MCF 10A (cell line): ENCODE data around the gene STT3B. TPM values are rescaled to one million over a fixed set of nuclear protein-coding genes. Genes with fewer than 3 reads are reported as not detected.

ENCODE experiments used
- BruUV-seq: library from RNA; stranded (reverse); fragments of 400-500 nt; replicated peaks from 2 replicates; lab custom pipeline; 2021; lab: Mats Ljungman, UMichigan
- CTCF ChIA-PET: fragments of 300-600 bp; sonication (Branson Sonifier 250); formaldehyde crosslinking; extraction: SDS; loops from one replicate; lab custom pipeline; 2021; ENCODE audit warnings: antibody characterized with exemption, inconsistent platforms; lab: Yijun Ruan, JAX
- POLR2A ChIA-PET: fragments of 300-600, 350-650 bp; sonication (Branson Sonifier 250); formaldehyde crosslinking; extraction: SDS; loops from one replicate; lab custom pipeline; 2020; ENCODE audit warnings: antibody characterized with exemption, inconsistent platforms; lab: Yijun Ruan, JAX
- DNase-seq: peaks from one replicate; pipeline ENCODE4 v3.0.0-alpha.2; 2018; ENCODE audit not compliant: unreplicated experiment
- H3K27ac Mint-ChIP-seq: one replicate; pipeline ENCODE4 v1.8.0; 2022; ENCODE audit warnings: mild to moderate bottlenecking, low read depth, mixed read lengths; ENCODE audit not compliant: unreplicated experiment
- H3K27me3 Mint-ChIP-seq: one replicate; pipeline ENCODE4 v1.8.0; 2022; ENCODE audit warnings: mixed read lengths; ENCODE audit not compliant: insufficient read depth, unreplicated experiment
- H3K36me3 Mint-ChIP-seq: one replicate; pipeline ENCODE4 v1.8.0; 2022; ENCODE audit warnings: mild to moderate bottlenecking, moderate library complexity, mixed read lengths; ENCODE audit not compliant: insufficient read depth, unreplicated experiment
- H3K4me1 Mint-ChIP-seq: one replicate; pipeline ENCODE4 v1.8.0; 2022; ENCODE audit warnings: mixed read lengths; ENCODE audit not compliant: insufficient read depth, unreplicated experiment
- H3K4me3 Mint-ChIP-seq: one replicate; pipeline ENCODE4 v1.8.0; 2022; ENCODE audit warnings: mild to moderate bottlenecking, moderate library complexity, mixed read lengths; ENCODE audit not compliant: unreplicated experiment
- H3K9me3 Mint-ChIP-seq: one replicate; pipeline ENCODE4 v1.8.0; 2022; ENCODE audit warnings: mixed read lengths; ENCODE audit not compliant: unreplicated experiment
- intact Hi-C: fragments of 100-400 bp; cut with micrococcal nuclease; formaldehyde crosslinking; loops from 2 replicates; pipeline ENCODE4 v1.14.1; 2022
- total RNA-seq: library from RNA; stranded (reverse); gene quantifications from 2 replicates; pipeline ENCODE4 v1.2.3, GENCODE V29; 2022
- TF ChIP-seq, protein P1 (sequence below): fragments of 200-600 bp; IDR thresholded peaks from one replicate; pipeline ENCODE4 v1.8.0; 2022; ENCODE audit warnings: antibody characterized with exemption, mild to moderate bottlenecking; ENCODE audit not compliant: unreplicated experiment

STT3B gene
- total RNA-seq, 1 experiment from 2014 or later, result 118 TPM

DNA sequence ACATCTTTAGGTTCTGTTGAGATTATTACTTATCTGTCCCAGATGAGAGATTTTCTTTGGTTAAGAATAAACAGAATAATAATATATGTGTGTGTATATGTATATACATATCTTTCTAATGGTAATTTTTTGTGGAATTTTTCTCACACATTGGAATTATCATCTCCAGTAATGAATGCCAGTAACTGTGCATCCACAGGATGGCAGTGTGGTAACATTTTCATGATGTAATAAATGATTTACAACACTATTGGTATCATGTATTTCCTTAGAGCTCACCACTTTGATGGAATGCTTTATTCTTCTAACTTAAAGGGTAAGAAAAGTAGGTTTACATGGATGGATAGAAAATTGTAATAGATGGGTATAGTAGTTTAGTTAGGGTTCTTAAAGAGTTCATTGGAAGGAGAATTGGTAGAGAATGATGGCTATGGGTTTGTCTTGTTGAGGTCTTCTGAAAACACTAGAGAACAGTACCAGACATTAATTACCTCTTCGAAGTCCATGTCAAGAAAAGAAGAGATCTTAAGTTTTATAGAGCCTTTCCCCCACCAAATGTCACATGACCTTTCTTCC, 78.1 kb downstream of the STT3B start:
- TF ChIP-seq, protein P1, sequence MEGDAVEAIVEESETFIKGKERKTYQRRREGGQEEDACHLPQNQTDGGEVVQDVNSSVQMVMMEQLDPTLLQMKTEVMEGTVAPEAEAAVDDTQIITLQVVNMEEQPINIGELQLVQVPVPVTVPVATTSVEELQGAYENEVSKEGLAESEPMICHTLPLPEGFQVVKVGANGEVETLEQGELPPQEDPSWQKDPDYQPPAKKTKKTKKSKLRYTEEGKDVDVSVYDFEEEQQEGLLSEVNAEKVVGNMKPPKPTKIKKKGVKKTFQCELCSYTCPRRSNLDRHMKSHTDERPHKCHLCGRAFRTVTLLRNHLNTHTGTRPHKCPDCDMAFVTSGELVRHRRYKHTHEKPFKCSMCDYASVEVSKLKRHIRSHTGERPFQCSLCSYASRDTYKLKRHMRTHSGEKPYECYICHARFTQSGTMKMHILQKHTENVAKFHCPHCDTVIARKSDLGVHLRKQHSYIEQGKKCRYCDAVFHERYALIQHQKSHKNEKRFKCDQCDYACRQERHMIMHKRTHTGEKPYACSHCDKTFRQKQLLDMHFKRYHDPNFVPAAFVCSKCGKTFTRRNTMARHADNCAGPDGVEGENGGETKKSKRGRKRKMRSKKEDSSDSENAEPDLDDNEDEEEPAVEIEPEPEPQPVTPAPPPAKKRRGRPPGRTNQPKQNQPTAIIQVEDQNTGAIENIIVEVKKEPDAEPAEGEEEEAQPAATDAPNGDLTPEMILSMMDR, result peak; percentile 50
- BruUV-seq, result no TSS peak
- POLR2A ChIA-PET, result interaction anchor here (0.6 to 1.1 kb wide), 3 partner anchors 23 to 1010 kb away, joined by 3 read pairs; partner anchors contain the start of gene STT3B
- intact Hi-C loops, result loop anchor here (1.0 kb wide), 1 partner anchor 534 kb away; no protein-coding TSS in a partner anchor
- H3K27ac Mint-ChIP-seq, result no peak overlapping the region
- CTCF ChIA-PET, result interaction anchor here (0.7 to 1.0 kb wide), 5 partner anchors 93 to 534 kb away, joined by 3 to 5 read pairs (median 3); no protein-coding TSS in a partner anchor
- no peaks in the 10 kb centered on the region for H3K27me3 Mint-ChIP-seq
- H3K9me3 Mint-ChIP-seq, result peaks cover 3% of the 10 kb centered on the region
- H3K4me1 Mint-ChIP-seq, result peaks cover 25% of the 10 kb centered on the region
- DNase-seq, result peak; percentile 56
- H3K36me3 Mint-ChIP-seq, result peaks cover 16% of the 10 kb centered on the region
- H3K4me3 Mint-ChIP-seq, result no peak overlapping the region

DNA sequence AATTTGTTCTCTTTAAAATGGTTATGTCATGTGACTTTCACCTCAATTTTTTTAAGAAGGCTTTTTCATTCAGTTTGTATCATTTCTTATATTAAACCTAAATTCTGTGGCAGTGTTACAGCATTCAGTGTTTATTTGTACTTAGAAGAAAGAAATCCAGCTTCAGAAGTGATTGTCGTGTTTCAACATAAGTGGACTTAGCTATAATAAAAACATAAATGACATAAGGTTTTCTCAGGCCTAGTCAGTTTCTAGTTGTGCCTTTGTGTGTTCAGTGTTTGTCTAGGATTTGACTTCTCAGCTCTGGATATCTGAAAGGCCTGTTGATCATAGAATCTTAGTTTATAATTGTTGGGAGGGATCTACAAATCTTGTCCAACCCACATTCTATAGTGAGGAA, 80.5 kb downstream of the STT3B start:
- TF ChIP-seq, protein P1, result no peak
- Mint-ChIP-seq H3K4me3 (no peak overlapping the region), H3K9me3 (no peaks in the 10 kb centered on the region), H3K36me3 (peaks cover under 1% of the 10 kb centered on the region), H3K27me3 (no peaks in the 10 kb centered on the region), H3K4me1 (peaks cover 19% of the 10 kb centered on the region), H3K27ac (no peak overlapping the region)
- ChIA-PET POLR2A (interaction anchor here (0.7 to 1.0 kb wide), 2 partner anchors 9 to 80 kb away, joined by 3 to 5 read pairs; partner anchors contain the start of gene STT3B), CTCF (interaction anchor here (0.6 to 1.3 kb wide), 4 partner anchors 62 to 627 kb away, joined by 3 to 4 read pairs (median 4); no protein-coding TSS in a partner anchor)
- DNase-seq, result no peak
- intact Hi-C loops, result no loop called here
- BruUV-seq, result no TSS peak

DNA sequence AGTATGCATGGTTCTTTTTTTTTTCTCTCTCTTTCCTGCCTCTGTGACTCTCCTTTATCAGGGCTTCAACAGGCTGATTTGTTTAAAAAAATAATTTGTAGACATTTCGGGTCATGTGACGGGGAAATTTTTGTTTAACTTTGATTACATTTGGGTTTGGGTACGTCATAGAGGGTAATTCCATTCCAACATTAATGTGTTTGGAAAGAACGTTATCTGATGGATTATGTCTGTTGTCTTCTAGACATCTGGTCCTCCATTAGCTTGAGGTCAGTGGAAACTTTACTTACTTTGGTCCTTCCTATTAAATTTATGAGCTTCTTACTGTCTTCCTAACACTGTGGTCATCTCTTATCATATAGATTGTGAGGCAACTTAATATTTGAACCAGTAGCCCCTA, 80.9 kb downstream of the STT3B start:
- H3K4me3 Mint-ChIP-seq, result no peak overlapping the region
- CTCF ChIA-PET, result interaction anchor here (0.6 to 1.3 kb wide), 5 partner anchors 63 to 626 kb away, joined by 3 to 4 read pairs (median 3); no protein-coding TSS in a partner anchor
- POLR2A ChIA-PET, result interaction anchor here (0.7 to 1.0 kb wide), 2 partner anchors 10 to 81 kb away, joined by 3 to 5 read pairs; partner anchors contain the start of gene STT3B
- H3K36me3 Mint-ChIP-seq, result peaks cover 5% of the 10 kb centered on the region
- H3K27me3 Mint-ChIP-seq, result no peaks in the 10 kb centered on the region
- no peak overlapping the region for H3K27ac Mint-ChIP-seq
- no peaks in the 10 kb centered on the region for H3K9me3 Mint-ChIP-seq
- TF ChIP-seq, protein P1, result no peak
- H3K4me1 Mint-ChIP-seq, result peaks cover 16% of the 10 kb centered on the region
- intact Hi-C loops, result no loop called here
- DNase-seq, result no peak
- BruUV-seq, result no TSS peak

DNA sequence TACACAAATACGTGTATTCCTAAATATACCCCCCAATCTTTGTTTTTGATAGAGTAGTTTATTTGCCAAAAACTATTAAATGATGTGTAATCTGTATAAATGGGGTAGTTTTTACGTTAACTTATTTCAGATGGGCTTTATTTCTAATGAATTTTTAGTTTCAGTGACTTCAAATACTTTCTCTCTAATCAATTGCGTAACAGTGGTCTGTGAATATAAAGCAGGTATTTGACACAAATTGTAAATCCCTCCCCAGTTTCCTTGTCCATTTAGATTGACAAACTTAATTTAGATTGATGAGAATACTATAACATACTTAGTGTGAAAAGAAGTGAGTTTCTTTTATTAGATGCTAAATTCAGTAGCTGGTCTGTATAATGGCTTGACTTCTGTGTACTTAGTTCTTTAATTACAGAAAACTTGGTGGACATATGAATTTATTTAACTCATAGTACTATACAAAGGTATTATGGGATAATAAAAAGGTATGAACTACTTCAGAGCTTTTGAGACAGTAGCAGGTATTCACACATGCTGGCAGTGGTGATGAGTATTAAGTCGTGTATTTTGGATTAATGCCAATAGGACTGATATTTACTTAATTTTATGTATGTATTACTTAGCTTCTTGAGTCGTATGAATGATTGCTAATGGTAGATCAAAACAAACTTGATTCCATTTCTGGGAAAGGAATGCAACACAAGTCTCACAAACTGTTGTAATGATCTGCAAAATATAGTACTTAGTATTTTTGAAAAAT, 81.6 kb downstream of the STT3B start:
- BruUV-seq, result no TSS peak
- ChIA-PET CTCF (interaction anchor here (0.7 kb wide), 1 partner anchor 63 kb away, joined by 3 read pairs; no protein-coding TSS in a partner anchor), POLR2A (interaction anchor here (0.6 to 1.3 kb wide), 2 partner anchors 81 to 368 kb away, joined by 3 to 4 read pairs; no protein-coding TSS in a partner anchor)
- intact Hi-C loops, result no loop called here
- H3K27me3 Mint-ChIP-seq, result no peaks in the 10 kb centered on the region
- peaks cover 16% of the 10 kb centered on the region for H3K4me1 Mint-ChIP-seq
- no peak overlapping the region for H3K27ac Mint-ChIP-seq
- no peak overlapping the region for H3K4me3 Mint-ChIP-seq
- H3K9me3 Mint-ChIP-seq, result no peaks in the 10 kb centered on the region
- peaks cover 12% of the 10 kb centered on the region for H3K36me3 Mint-ChIP-seq
- peak; percentile 17 for DNase-seq
- TF ChIP-seq, protein P1, result no peak
